ENCODE data around the gene CYP2A7. TPM values are rescaled to one million over a fixed set of nuclear protein-coding genes. Genes with fewer than 3 reads are reported as not detected.
"Not testable (repeated sequence)": the region's sequence is repeated elsewhere in the genome, so short reads cannot be mapped to it uniquely, and the experiment has no call there.

The CYP2A7 gene
- total and polyA plus RNA-seq, 4 donors, result 0.10 to 1.4 (median 0.78) TPM; not detected in 1

GRCh38 chr19:40873873-40874272 lies 8.2 kb downstream of the CYP2A7 start:
- not testable (repeated sequence) for H3K4me1 ChIP-seq (ENCODE audit: control insufficient read depth, insufficient read depth, low read length); DNase-seq (ENCODE audit: low read depth in 4 of 6, low spot score in 6 of 6); H3K9me3 ChIP-seq (ENCODE audit: control insufficient read depth, insufficient read depth, low read length); H3K27ac ChIP-seq (ENCODE audit: low read depth, low read length); H3K27me3 ChIP-seq (ENCODE audit: control insufficient read depth, insufficient read depth, low read length); H3K36me3 ChIP-seq (ENCODE audit: control insufficient read depth, insufficient read depth, low read length); H3K4me3 ChIP-seq (ENCODE audit: low read depth, low read length)
- WGBS (ENCODE audit: insufficient coverage), result 100% methylated on average over 1 of the region's 2 CpGs

- H3K4me1 ChIP-seq (ENCODE audit: control insufficient read depth, insufficient read depth, low read length), result no peaks in the 10 kb centered on the region
- no peaks in the 10 kb centered on the region for H3K36me3 ChIP-seq (ENCODE audit: control insufficient read depth, insufficient read depth, low read length)
- H3K9me3 ChIP-seq (ENCODE audit: control insufficient read depth, insufficient read depth, low read length), result no peaks in the 10 kb centered on the region
- WGBS (ENCODE audit: insufficient coverage), result no CpG with 5 or more reads among the region's 2 CpGs
- H3K4me3 ChIP-seq (ENCODE audit: low read depth, low read length), result no peak overlapping the region
- DNase-seq (ENCODE audit: low read depth in 4 of 6, low spot score in 6 of 6), result no peak
- H3K27ac ChIP-seq (ENCODE audit: low read depth, low read length), result no peak overlapping the region
- peaks cover 6% of the 10 kb centered on the region for H3K27me3 ChIP-seq (ENCODE audit: control insufficient read depth, insufficient read depth, low read length)
Measured at GRCh38 chr19:40872209-40872608, 9.8 kb downstream of the CYP2A7 start.

- Histone ChIP-seq H3K27me3 (ENCODE audit: control insufficient read depth, insufficient read depth, low read length) (no peaks in the 10 kb centered on the region), H3K36me3 (ENCODE audit: control insufficient read depth, insufficient read depth, low read length) (no peaks in the 10 kb centered on the region), H3K4me1 (ENCODE audit: control insufficient read depth, insufficient read depth, low read length) (no peaks in the 10 kb centered on the region), H3K4me3 (ENCODE audit: low read depth, low read length) (no peak overlapping the region), H3K9me3 (ENCODE audit: control insufficient read depth, insufficient read depth, low read length) (no peaks in the 10 kb centered on the region), H3K27ac (ENCODE audit: low read depth, low read length) (no peak overlapping the region)
- no peak for DNase-seq (ENCODE audit: low read depth in 4 of 6, low spot score in 6 of 6)
- 76% methylated on average over 2 of the region's 7 CpGs for WGBS (ENCODE audit: insufficient coverage)
Measured at GRCh38 chr19:40867701-40868100, 14.3 kb downstream of the CYP2A7 start.

GRCh38 chr19:40864739-40865496 lies 17.1 kb downstream of the CYP2A7 start:
- H3K4me3 ChIP-seq (ENCODE audit: low read depth, low read length); H3K36me3 ChIP-seq (ENCODE audit: control insufficient read depth, insufficient read depth, low read length); H3K27ac ChIP-seq (ENCODE audit: low read depth, low read length); H3K9me3 ChIP-seq (ENCODE audit: control insufficient read depth, insufficient read depth, low read length); H3K4me1 ChIP-seq (ENCODE audit: control insufficient read depth, insufficient read depth, low read length); H3K27me3 ChIP-seq (ENCODE audit: control insufficient read depth, insufficient read depth, low read length): not testable (repeated sequence)
- WGBS (ENCODE audit: insufficient coverage), result no CpG with 5 or more reads among the region's 9 CpGs
- DNase-seq (ENCODE audit: low read depth in 4 of 6, low spot score in 6 of 6), result peak in 1 of 6 donors; percentile 4

- DNase-seq (ENCODE audit: low read depth in 4 of 6, low spot score in 6 of 6), result no peak
- Histone ChIP-seq H3K27ac (ENCODE audit: low read depth, low read length) (no peak overlapping the region), H3K36me3 (ENCODE audit: control insufficient read depth, insufficient read depth, low read length) (no peaks in the 10 kb centered on the region), H3K4me3 (ENCODE audit: low read depth, low read length) (no peak overlapping the region), H3K9me3 (ENCODE audit: control insufficient read depth, insufficient read depth, low read length) (no peaks in the 10 kb centered on the region), H3K27me3 (ENCODE audit: control insufficient read depth, insufficient read depth, low read length) (no peaks in the 10 kb centered on the region), H3K4me1 (ENCODE audit: control insufficient read depth, insufficient read depth, low read length) (no peaks in the 10 kb centered on the region)
- WGBS (ENCODE audit: insufficient coverage), result 89% methylated on average over 2 of the region's 4 CpGs
Measured at GRCh38 chr19:40862785-40863184, 19.2 kb downstream of the CYP2A7 start.

GRCh38 chr19:40862333-40862732 lies 19.7 kb downstream of the CYP2A7 start:
- H3K36me3 ChIP-seq (ENCODE audit: control insufficient read depth, insufficient read depth, low read length), result no peaks in the 10 kb centered on the region
- WGBS (ENCODE audit: insufficient coverage), result no CpG with 5 or more reads among the region's 3 CpGs
- DNase-seq (ENCODE audit: low read depth in 4 of 6, low spot score in 6 of 6), result no peak
- no peaks in the 10 kb centered on the region for H3K27me3 ChIP-seq (ENCODE audit: control insufficient read depth, insufficient read depth, low read length)
- H3K4me3 ChIP-seq (ENCODE audit: low read depth, low read length), result no peak overlapping the region
- H3K4me1 ChIP-seq (ENCODE audit: control insufficient read depth, insufficient read depth, low read length), result no peaks in the 10 kb centered on the region
- no peaks in the 10 kb centered on the region for H3K9me3 ChIP-seq (ENCODE audit: control insufficient read depth, insufficient read depth, low read length)
- H3K27ac ChIP-seq (ENCODE audit: low read depth, low read length), result no peak overlapping the region

- H3K36me3 ChIP-seq (ENCODE audit: control insufficient read depth, insufficient read depth, low read length), result no peaks in the 10 kb centered on the region
- H3K9me3 ChIP-seq (ENCODE audit: control insufficient read depth, insufficient read depth, low read length), result no peaks in the 10 kb centered on the region
- no CpG with 5 or more reads among the region's 5 CpGs for WGBS (ENCODE audit: insufficient coverage)
- no peak overlapping the region for H3K27ac ChIP-seq (ENCODE audit: low read depth, low read length)
- DNase-seq (ENCODE audit: low read depth in 4 of 6, low spot score in 6 of 6), result no peak
- no peaks in the 10 kb centered on the region for H3K4me1 ChIP-seq (ENCODE audit: control insufficient read depth, insufficient read depth, low read length)
- no peak overlapping the region for H3K4me3 ChIP-seq (ENCODE audit: low read depth, low read length)
- no peaks in the 10 kb centered on the region for H3K27me3 ChIP-seq (ENCODE audit: control insufficient read depth, insufficient read depth, low read length)
Measured at GRCh38 chr19:40858109-40858508, 23.9 kb downstream of the CYP2A7 start.

GRCh38 chr19:40852467-40853152 lies 29.4 kb downstream of the CYP2A7 start:
- not testable (repeated sequence) for H3K27me3 ChIP-seq (ENCODE audit: control insufficient read depth, insufficient read depth, low read length); H3K27ac ChIP-seq (ENCODE audit: low read depth, low read length); H3K9me3 ChIP-seq (ENCODE audit: control insufficient read depth, insufficient read depth, low read length); H3K36me3 ChIP-seq (ENCODE audit: control insufficient read depth, insufficient read depth, low read length); H3K4me3 ChIP-seq (ENCODE audit: low read depth, low read length); H3K4me1 ChIP-seq (ENCODE audit: control insufficient read depth, insufficient read depth, low read length); DNase-seq (ENCODE audit: low read depth in 4 of 6, low spot score in 6 of 6)
- WGBS (ENCODE audit: insufficient coverage), result no CpG with 5 or more reads among the region's 3 CpGs

GRCh38 chr19:40850277-40850676 lies 31.8 kb downstream of the CYP2A7 start, which contains the start of gene CYP2A6:
Gene CYP2A6, minus strand, starts transcription at chr19:40850447. Its CDS starts 21 bp downstream, at chr19:40850426.
- not testable (repeated sequence) for H3K4me3 ChIP-seq (ENCODE audit: low read depth, low read length); DNase-seq (ENCODE audit: low read depth in 4 of 6, low spot score in 6 of 6); H3K36me3 ChIP-seq (ENCODE audit: control insufficient read depth, insufficient read depth, low read length); H3K4me1 ChIP-seq (ENCODE audit: control insufficient read depth, insufficient read depth, low read length); H3K9me3 ChIP-seq (ENCODE audit: control insufficient read depth, insufficient read depth, low read length); H3K27ac ChIP-seq (ENCODE audit: low read depth, low read length); H3K27me3 ChIP-seq (ENCODE audit: control insufficient read depth, insufficient read depth, low read length)
- 100% methylated on average over 1 of the region's 3 CpGs for WGBS (ENCODE audit: insufficient coverage)

GRCh38 chr19:40846722-40847121 lies 35.3 kb downstream of the CYP2A7 start:
- H3K4me3 ChIP-seq (ENCODE audit: low read depth, low read length); H3K36me3 ChIP-seq (ENCODE audit: control insufficient read depth, insufficient read depth, low read length); H3K9me3 ChIP-seq (ENCODE audit: control insufficient read depth, insufficient read depth, low read length); DNase-seq (ENCODE audit: low read depth in 4 of 6, low spot score in 6 of 6); H3K27me3 ChIP-seq (ENCODE audit: control insufficient read depth, insufficient read depth, low read length); H3K27ac ChIP-seq (ENCODE audit: low read depth, low read length): not testable (repeated sequence)
- peaks cover 11% of the 10 kb centered on the region for H3K4me1 ChIP-seq (ENCODE audit: control insufficient read depth, insufficient read depth, low read length)
- WGBS (ENCODE audit: insufficient coverage), result no CpG with 5 or more reads among the region's 8 CpGs
